Measurements from ENCODE around the gene STAT5B. TPM values are rescaled to one million over a fixed set of nuclear protein-coding genes. Genes with fewer than 3 reads are reported as not detected.

The STAT5B gene
- total RNA-seq, 1 experiment from 2014 or later: 42.9 TPM

- WGBS (ENCODE audit: extremely low coverage, insufficient read length, low lambda C conversion rate): no CpG with 5 or more reads among the region's 19 CpGs
- H2BK5ac ChIP-seq (ENCODE audit: insufficient read length, low read length): no peak overlapping the region
- no peak overlapping the region for H4K5ac ChIP-seq (ENCODE audit: insufficient read length, low read depth, low read length)
- no peak overlapping the region for H4K8ac ChIP-seq (replicated peaks; ENCODE audit: insufficient read length, low read depth, low read length)
- peak; percentile 72 for DNase-seq
- H3K56ac ChIP-seq (ENCODE audit: insufficient read length, low read depth, low read length): no peak overlapping the region
- no peak overlapping the region for H3K14ac ChIP-seq (ENCODE audit: insufficient read depth, low read length)
- no peak overlapping the region for H2BK20ac ChIP-seq (ENCODE audit: low read depth, low read length, poor library complexity, severe bottlenecking)
- H3K79me2 ChIP-seq (ENCODE audit: insufficient read depth, low read length): no peaks in the 10 kb centered on the region
- no peak overlapping the region for H3K23ac ChIP-seq (ENCODE audit: insufficient read length, low read depth, low read length)
- H3K27me3 ChIP-seq (ENCODE audit: insufficient read depth, low read length): no peaks in the 10 kb centered on the region
- H3K9me3 ChIP-seq (ENCODE audit: control insufficient read depth, low read depth, low read length): no peaks in the 10 kb centered on the region
- no peak overlapping the region for H3K4me2 ChIP-seq (ENCODE audit: insufficient read depth, insufficient read length, low read length)
- Mint-ChIP-seq H3K36me3 (ENCODE audit: insufficient read depth in 1 of 3, low read depth in 3 of 3) (peaks cover 11 to 30% (median 15%) of the 10 kb centered on the region in 3 experiments), H3K4me3 (peak overlapping the region in 1 of 2 experiments; percentile 61; a peak in 3 of 5 replicates), H3K27ac (peak overlapping the region; percentile 49 to 91 (median 83); a peak in 4 of 7 replicates), H3K4me1 (peaks cover 38 to 41% of the 10 kb centered on the region in 2 experiments), H3K9me3 (no peaks in the 10 kb centered on the region), H3K27me3 (ENCODE audit: low read depth) (peaks cover 7% of the 10 kb centered on the region)
- H3K23me2 ChIP-seq (ENCODE audit: insufficient read length, low read depth, low read length, poor library complexity, severe bottlenecking): no peaks in the 10 kb centered on the region
- H3K4ac ChIP-seq (ENCODE audit: low read depth, low read length): no peak overlapping the region
- H4K20me1 ChIP-seq (ENCODE audit: control insufficient read depth, insufficient read depth, insufficient read length): no peaks in the 10 kb centered on the region
- H3T11ph ChIP-seq (ENCODE audit: low read length): no peak overlapping the region
- no peak overlapping the region for H2AK5ac ChIP-seq (ENCODE audit: insufficient read length, low read length)
- no peak overlapping the region for H2BK12ac ChIP-seq (ENCODE audit: insufficient read length, low read depth, low read length)
- H2BK120ac ChIP-seq (ENCODE audit: low read depth, low read length, poor library complexity, severe bottlenecking): no peak overlapping the region
- H2AFZ ChIP-seq (ENCODE audit: low read length): no peak overlapping the region
- H3K4me1 ChIP-seq (ENCODE audit: insufficient read depth, low read length): peaks cover 2% of the 10 kb centered on the region; the same call in 1 of the 2 replicates
- H2BK15ac ChIP-seq (ENCODE audit: low read depth, low read length): no peak overlapping the region
- no peak overlapping the region for H4K91ac ChIP-seq (ENCODE audit: insufficient read length, low read depth, low read length)
- H3K9ac ChIP-seq (ENCODE audit: extremely low read depth, insufficient read length, low read length): no peak overlapping the region
- no peak for TF ChIP-seq CTCF (conservative IDR thresholded peaks at IDR 0.05)
- no peak overlapping the region for H3K18ac ChIP-seq (ENCODE audit: insufficient read length, low read depth, low read length)
- no peaks in the 10 kb centered on the region for H3K79me1 ChIP-seq (ENCODE audit: insufficient read depth, low read depth, low read length, poor library complexity, severe bottlenecking)
- H3K27ac ChIP-seq (ENCODE audit: insufficient read length, low read depth, low read length): no peak overlapping the region
Measured at GRCh38 chr17:42311240-42312034, 35.2 kb upstream of the STAT5B start.

Measured in H9 (cell line).